ENCODE results near the gene UNC13C. TPM values are rescaled to one million over a fixed set of nuclear protein-coding genes. Genes with fewer than 3 reads are reported as not detected.
"Not testable (repeated sequence)": the region's sequence is repeated elsewhere in the genome, so short reads cannot be mapped to it uniquely, and the experiment has no call there.

The UNC13C gene
- polyA plus RNA-seq, 1 donor, result 2.5 TPM

GRCh38 chr15:54298396-54298795 lies 320.2 kb downstream of the UNC13C start:
- no peak for DNase-seq (ENCODE audit: low read depth)

GRCh38 chr15:54304321-54304720 lies 326.1 kb downstream of the UNC13C start:
- no peak for DNase-seq (ENCODE audit: low read depth)

DNA sequence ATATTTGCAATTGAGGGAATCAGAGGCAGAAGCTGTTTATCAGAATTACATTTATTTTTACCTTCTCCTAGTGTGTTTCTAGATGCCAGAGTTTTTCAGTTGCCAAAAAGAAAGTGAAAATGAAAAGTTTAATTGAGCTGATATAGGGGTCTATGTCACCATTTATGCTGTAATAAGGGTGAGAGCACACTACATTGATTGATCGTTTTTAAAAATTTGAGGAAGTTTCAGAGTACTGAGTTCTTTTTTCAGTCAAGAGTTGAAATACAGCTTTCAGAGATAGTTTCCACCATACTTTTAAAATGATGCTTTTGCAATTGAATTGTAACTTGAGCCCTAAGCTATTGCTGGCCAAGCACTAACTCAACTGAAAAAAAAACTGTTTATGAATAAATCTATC lies 326.9 kb downstream of the UNC13C start:
- DNase-seq (ENCODE audit: low read depth), result no peak

- DNase-seq (ENCODE audit: low read depth), result no peak
These were observed 329.1 kb downstream of the UNC13C start for GRCh38 chr15:54307252-54307902.

DNA sequence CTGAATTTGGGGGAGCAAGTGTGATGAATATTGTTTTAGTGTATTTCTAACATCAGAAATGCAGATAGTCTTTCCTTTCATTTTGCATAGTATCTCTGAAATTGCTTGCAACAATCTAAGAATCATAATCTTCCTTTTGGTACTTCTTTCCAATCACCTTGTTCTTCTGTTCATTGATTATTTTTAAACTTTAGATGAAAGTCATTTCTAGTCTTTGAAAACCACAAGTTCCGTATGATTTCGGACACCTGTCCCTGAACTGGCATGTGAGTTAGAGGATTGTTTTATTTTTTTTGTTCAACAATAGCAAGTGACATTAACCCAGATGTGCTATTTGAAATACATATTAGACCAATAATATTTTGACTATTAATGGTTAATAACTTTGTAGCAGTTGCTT lies 329.7 kb downstream of the UNC13C start:
- DNase-seq (ENCODE audit: low read depth), result no peak

GRCh38 chr15:54312528-54312927 lies 334.3 kb downstream of the UNC13C start:
- no peak for DNase-seq (ENCODE audit: low read depth)

- DNase-seq (ENCODE audit: low read depth), result no peak
These were observed 343.2 kb downstream of the UNC13C start for GRCh38 chr15:54321426-54321825.

GRCh38 chr15:54322341-54322740 lies 344.1 kb downstream of the UNC13C start:
- no peak for DNase-seq (ENCODE audit: low read depth)

DNA sequence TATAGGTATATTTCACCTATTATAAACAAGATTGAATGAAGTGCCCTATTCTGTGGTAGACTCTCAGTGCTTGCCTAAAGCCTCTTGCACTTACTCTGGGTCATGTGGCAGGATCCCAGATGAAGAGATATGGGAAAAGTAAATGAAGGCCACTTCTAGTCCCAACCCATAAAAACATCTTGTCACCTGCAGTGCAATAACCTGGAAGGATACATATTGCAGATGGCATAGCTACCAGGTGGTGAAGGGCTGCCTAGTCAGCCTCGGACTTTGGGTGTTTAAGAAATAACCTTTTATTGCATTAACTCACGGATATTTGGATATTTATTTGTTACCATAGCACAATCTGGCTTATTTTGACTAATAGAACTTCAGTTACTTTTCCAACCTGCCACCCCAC lies 367.1 kb downstream of the UNC13C start:
- DNase-seq (ENCODE audit: low read depth), result no peak

DNA sequence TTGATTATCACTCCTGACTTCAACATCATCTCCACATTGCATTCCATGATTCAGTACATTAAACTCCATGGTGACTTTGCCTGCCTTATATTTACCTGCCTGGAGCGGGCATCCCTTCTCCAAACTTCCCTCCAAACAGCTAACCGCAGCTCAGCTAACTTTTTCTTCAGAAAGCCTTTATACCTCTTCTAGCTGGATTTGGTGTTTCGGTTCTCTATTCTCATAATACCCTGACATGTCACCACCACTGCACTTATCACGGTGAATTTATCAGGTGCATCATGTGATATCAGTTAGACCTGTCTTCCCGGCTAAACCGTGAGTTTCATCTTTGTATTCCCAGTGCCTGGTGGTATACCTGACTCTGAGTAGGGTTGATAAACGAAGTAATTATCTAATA lies 367.6 kb downstream of the UNC13C start:
- no peak for DNase-seq (ENCODE audit: low read depth)

DNA sequence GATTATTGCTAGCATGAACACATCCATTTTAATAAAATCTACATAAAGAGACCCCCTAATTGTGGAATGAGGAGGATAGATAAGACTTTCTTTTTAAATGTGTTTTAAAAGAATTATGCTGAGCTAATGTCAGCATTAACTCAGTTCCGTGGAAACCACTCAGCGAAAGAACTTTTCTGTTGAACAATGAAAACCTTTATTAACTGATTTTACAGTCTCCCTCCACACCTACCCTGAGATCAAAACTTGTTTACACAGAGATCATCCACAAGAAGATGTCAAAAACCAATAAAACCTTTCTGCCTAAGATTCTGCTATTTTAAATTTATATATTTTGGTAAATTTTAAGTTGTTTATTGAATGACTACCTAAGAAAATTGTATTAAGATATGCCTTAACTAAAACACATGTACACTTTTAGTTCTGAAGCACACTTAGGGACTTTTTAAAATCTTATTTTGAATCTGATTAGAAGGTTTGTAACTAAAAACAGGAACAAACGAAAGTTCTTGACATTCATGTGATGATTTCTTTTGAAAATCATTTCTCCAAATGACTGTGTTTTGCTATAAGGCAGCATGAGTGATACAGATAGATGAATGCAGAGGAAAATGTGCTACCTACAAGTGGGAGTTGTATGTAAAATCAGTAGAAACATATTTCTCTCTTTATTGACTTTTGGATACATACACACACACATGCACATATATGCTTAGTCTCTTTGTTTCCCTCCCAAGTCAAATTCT lies 369.0 kb downstream of the UNC13C start:
- DNase-seq (ENCODE audit: low read depth), result no peak

DNA sequence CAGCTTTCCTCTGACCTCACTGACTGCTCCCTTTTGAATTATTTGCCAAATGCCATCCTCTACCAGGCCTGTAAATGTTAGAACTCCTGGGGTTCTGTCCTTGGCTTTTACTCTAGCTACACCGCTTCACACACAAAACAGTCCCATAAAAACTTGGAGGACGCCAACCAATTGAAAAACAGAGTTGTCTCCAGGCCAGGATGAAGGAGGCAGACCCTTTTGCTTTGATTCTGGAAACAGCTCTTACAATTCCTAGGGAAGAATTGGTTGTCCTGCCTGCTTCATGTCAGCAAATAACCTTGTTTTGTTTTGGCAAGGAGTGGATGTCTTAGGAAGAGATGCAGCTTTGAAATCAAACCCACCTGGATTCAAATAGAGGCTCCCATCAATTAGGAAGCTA lies 375.5 kb downstream of the UNC13C start:
- DNase-seq (ENCODE audit: low read depth), result no peak

DNA sequence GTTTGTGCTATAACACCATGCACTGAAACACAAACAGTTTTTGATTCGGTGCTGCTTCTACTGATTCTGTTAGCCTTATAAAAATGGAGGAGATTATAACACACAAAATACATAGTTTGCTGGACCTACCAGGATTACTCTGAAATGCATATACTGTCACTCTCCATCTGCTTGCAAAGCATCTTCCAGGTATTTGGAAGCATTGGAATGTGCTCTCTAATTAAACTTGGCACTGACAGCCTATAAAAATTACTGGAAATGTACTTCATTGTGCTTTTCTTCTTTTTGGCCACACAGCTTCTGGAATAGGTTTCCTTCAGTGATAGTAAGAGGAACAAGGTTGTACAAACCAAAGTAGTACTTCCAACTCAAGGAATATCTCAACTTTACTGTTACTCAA lies 376.1 kb downstream of the UNC13C start:
- DNase-seq (ENCODE audit: low read depth), result no peak

- no peak for DNase-seq (ENCODE audit: low read depth)
These were observed 386.7 kb downstream of the UNC13C start for GRCh38 chr15:54364961-54365360.

DNA sequence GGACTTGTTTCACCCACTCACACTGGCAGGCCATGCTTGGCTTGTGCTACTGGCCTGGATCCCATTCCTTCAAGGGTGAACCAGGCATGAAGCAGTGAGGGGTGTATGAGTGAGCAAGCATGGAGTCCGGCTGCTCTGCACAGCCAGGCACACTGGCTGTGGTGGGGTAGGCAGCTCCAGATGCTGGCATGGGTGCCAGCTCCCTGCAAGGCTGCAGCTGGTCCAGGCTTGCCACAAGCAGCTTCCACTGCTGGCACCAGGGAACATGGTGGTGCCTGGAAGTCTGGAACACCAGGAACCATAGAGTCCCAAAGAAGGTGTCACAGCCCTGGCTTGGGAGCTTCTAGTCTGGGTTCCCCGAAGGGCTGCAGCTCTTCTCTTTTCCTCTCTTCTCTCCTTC lies 395.1 kb downstream of the UNC13C start:
- DNase-seq (ENCODE audit: low read depth), result no peak

DNA sequence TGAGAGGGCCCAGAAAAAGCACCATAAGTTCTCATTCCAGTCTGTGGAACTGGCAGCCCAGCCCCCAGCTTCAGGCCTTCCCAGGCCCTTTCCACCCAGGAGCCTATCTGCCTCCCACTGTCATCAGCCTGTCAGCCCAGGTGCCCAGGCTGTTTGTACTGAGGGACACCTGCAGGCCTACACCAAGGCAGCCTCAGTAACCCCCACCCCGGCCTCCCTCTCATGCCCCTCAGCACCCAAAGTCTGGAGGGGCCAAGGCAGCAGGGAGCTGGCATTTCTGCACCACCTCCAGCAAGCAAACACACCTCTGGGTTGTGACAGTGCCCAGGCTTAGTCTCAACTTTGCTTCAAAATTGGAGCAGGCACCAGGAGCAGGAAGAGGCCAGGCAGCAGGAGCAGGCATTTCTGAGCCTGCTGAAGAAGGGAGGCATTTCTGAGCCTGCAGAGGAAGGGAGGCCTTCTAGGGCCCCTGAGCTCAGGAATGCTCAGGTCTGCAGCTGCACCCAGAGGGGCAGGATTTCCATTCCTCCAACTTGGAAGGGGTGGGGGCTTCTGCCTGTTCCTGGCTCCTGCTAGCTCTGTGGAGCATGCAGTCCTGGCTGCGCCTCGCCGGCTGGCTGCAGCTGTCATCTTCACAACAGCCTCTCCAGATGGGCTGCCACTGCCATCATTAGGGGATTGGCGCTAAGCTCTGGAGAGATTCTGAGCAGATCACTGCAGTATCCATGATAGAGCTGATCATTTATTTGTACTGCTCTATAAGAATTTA lies 396.1 kb downstream of the UNC13C start:
- DNase-seq (ENCODE audit: low read depth), result no peak

DNA sequence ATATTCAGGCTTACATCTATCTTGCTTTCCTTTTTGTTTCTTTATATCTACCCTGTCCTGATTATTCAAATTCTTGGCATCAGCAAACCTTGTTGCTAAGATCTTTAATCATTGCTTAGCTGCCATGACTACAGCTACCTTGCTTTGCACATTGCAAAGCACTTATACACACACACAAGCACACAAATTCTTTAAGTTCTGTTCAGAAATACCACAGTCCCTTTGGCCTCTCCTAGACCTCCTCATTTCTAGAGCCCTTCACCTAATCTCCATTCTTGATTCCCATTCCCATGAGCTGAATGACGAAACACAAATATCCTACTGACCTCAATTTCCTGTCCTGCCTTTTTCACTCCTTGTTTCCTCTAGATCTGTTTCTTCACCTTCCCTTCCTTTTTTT lies 409.6 kb downstream of the UNC13C start:
- no peak for DNase-seq (ENCODE audit: low read depth)

- DNase-seq (ENCODE audit: low read depth), result no peak
These were observed 410.5 kb downstream of the UNC13C start for GRCh38 chr15:54388746-54389145.

GRCh38 chr15:54410481-54410880 lies 432.2 kb downstream of the UNC13C start:
- DNase-seq (ENCODE audit: low read depth), result no peak

DNA sequence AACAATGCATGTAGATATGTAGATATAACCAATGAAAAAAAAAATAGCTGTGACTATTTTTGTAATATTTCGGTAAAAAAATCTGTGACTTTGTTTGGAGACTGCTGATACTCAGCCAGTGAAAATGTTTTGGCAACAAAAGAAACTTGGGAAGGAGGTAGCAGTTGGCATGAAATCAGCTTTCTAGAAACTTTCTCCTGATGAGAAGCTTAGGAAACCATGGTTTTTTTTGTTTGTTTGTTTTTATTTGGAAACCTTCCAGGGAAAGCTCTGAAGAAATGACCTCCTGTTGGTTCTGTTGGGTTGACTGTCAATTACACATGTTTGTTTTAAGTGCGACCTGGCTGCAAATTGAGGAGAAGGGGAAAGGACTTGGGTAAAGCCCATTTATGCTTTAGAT lies 445.9 kb downstream of the UNC13C start:
- no peak for DNase-seq (ENCODE audit: low read depth)

DNA sequence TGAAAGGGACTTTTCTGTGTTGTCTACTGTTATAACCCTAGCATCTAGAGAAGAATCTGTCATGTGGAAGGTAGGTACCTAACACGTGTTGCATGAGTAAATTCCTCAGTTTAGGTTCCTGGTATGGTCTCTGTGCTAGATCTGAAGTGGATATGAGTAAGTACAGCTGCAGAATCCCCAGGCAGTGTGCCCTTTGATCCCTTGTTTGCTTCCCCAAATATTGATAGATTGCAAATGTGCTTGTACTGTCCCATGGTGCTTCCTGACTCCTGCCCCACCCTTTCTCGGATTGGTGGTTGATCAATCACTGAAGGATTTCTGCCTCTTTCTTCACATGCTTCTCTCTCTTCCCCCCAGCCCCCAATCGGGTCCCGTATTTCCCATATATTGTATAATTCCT lies 450.4 kb downstream of the UNC13C start:
- no peak for DNase-seq (ENCODE audit: low read depth)

- not testable (repeated sequence) for DNase-seq (ENCODE audit: low read depth)
These were observed 472.0 kb downstream of the UNC13C start for GRCh38 chr15:54450288-54450687.

DNA sequence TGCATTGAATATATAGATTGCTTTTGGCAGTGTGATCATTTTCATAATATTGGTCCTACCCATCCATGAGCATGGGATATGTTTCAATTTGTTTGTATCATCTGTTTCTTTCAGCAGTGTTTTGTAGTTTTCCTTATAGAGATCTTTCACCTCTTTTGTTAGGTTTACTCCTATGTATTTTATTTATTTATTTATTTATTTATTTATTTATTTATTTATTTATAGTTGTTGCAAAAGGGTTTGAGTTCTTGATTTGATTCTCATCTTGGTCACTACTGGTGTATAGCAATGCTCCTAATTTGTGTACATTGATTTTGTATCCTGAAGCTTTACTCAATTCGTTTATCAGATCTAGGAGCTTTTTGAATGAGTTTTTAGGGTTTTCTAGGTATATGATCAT lies 478.2 kb downstream of the UNC13C start:
- no peak for DNase-seq (ENCODE audit: low read depth)

All from forelimb muscle (tissue), 1 donor.